AG04450 (cell line): ENCODE results near the gene ZNF223. TPM values are rescaled to one million over a fixed set of nuclear protein-coding genes. Genes with fewer than 3 reads are reported as not detected.
A peak's percentile ranks its signal among the peaks of the same experiment; 100 is the strongest.

Experiments used
- CTCF ChIA-PET: fragments of 300-600, 350-600 bp; formaldehyde crosslinking; extraction: SDS; loops from one replicate; lab custom pipeline; 2022; ENCODE audit warnings: antibody characterized with exemption, inconsistent platforms; lab: Charles Lee
- POLR2A ChIA-PET: fragments of 350-600 bp; formaldehyde crosslinking; extraction: SDS; loops from one replicate; lab custom pipeline; 2021; ENCODE audit warnings: antibody characterized with exemption, inconsistent platforms; lab: Yijun Ruan, JAX
- DNase-seq: peaks from one replicate; pipeline ENCODE4 v3.0.0-alpha.2; 2011; ENCODE audit warnings: low read depth, low spot score
- H3K27ac ChIP-seq: one replicate; pipeline ENCODE4 v1.5.1; 2012; ENCODE audit warnings: low read depth, low read length, control low read depth
- H3K27me3 ChIP-seq: one replicate; pipeline ENCODE4 v1.6.0; 2012; ENCODE audit warnings: low read length; ENCODE audit not compliant: control insufficient read depth, insufficient read depth
- H3K4me3 ChIP-seq: 2 replicates; pipeline ENCODE4 v1.5.1; 2011; ENCODE audit warnings: mild to moderate bottlenecking, low read depth, low read length, control low read depth
- H3K9me3 ChIP-seq: 2 replicates; pipeline ENCODE4 v1.5.1; 2012; ENCODE audit warnings: low read length; ENCODE audit not compliant: control insufficient read depth, insufficient read depth
- CTCF ChIP-seq: IDR thresholded peaks from 2 replicates; pipeline ENCODE4 v1.5.1; 2011; ENCODE audit warnings: low read depth, low read length, control low read depth, inconsistent platforms
- polyA plus RNA-seq: library from polyadenylated mRNA; depleted of rRNA; stranded (reverse); fragments of >200 nt; gene quantifications from 2 replicates; pipeline ENCODE4 v1.2.3, GENCODE V29; 2011

Gene ZNF223
- polyA plus RNA-seq, 1 experiment = 4.2 TPM

DNA sequence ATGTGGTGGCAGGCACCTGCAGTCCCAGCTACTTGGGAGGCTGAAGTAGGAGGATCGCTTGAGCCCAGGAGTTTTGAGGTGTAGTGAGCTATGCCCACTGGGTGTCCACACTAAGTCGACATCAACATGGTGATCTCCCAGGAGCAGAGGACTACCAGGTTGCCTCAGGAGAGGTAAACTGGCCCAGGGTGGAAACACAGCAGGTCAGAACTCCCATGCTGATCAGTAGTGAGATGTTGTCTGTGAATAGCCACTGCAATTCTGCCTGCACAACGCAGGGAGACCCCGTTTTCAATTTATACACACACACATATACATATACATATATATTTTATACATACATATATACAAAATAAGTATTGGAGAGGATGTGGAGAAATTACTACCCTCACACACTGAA lies 40.3 kb downstream of the ZNF223 start:
- POLR2A ChIA-PET = no interaction called here
- CTCF ChIA-PET = no interaction called here
- Histone ChIP-seq H3K4me3 (no peak overlapping the region), H3K9me3 (no peaks in the 10 kb centered on the region; the same call in 1 of the 2 replicates), H3K27me3 (no peaks in the 10 kb centered on the region), H3K27ac (no peak overlapping the region)
- DNase-seq = no peak
- no peak for TF ChIP-seq CTCF

GRCh38 chr19:44093931-44094765 lies 42.3 kb downstream of the ZNF223 start, which contains the start of gene ZNF224:
Gene ZNF224, plus strand, starts transcription at chr19:44094361. Its CDS starts 3,513 bp downstream, at chr19:44097874.
- Histone ChIP-seq H3K27me3 (no peaks in the 10 kb centered on the region), H3K4me3 (peak within 1 kb of the TSS; percentile 89), H3K27ac (peak within 1 kb of the TSS; percentile 47), H3K9me3 (no peaks in the 10 kb centered on the region; the same call in 1 of the 2 replicates)
- TF ChIP-seq CTCF = no peak
- CTCF ChIA-PET = interaction anchor here (0.6 kb wide), 1 partner anchor 773 kb away, joined by 3 read pairs; no protein-coding TSS in a partner anchor
- POLR2A ChIA-PET = interaction anchor here (0.8 to 1.7 kb wide), 5 partner anchors 13 to 71 kb away, joined by 3 to 5 read pairs (median 3); partner anchors contain the start of genes ZNF225 and ZNF226
- peak; percentile 71 for DNase-seq

DNA sequence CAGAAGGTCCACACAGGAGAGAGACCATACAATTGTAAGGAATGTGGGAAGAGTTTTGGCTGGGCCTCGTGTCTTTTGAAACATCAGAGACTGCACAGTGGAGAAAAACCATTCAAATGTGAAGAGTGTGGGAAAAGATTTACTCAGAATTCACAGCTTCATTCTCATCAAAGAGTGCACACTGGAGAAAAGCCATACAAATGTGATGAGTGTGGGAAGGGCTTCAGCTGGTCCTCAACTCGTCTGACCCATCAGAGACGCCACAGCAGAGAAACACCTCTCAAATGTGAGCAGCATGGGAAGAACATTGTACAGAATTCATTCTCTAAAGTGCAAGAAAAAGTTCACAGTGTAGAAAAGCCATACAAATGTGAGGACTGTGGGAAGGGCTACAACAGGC lies 55.9 kb downstream of the ZNF223 start:
- ChIA-PET CTCF (no interaction called here), POLR2A (interaction anchor here (1.2 kb wide), 1 partner anchor 13 kb away, joined by 3 read pairs; the partner anchor contains the start of gene ZNF224)
- TF ChIP-seq CTCF = no peak
- peaks cover 31% of the 10 kb centered on the region for H3K9me3 ChIP-seq
- no peaks in the 10 kb centered on the region for H3K27me3 ChIP-seq
- H3K4me3 ChIP-seq = no peak overlapping the region
- no peak for DNase-seq
- no peak overlapping the region for H3K27ac ChIP-seq

DNA sequence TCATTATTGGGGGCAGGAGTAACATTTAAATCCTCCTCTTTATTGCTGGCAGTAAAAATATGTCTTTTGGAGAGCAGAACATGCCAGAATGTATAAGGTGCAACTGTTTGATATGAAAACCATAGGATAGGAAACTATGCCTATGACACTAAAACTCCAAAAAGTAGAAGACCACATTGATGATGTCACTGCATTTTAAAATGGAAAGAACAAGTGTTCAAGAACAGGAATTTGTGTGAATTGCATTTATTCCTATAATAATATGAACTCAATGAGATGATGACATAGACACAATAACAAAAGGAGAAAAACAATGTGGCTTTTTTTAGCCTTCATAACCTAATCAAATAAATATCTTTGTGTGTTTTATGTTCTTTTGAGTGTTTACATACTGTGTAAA lies 57.6 kb downstream of the ZNF223 start:
- CTCF ChIA-PET = no interaction called here
- no peak overlapping the region for H3K4me3 ChIP-seq
- H3K27ac ChIP-seq = no peak overlapping the region
- DNase-seq = no peak
- no peaks in the 10 kb centered on the region for H3K27me3 ChIP-seq
- no peak for TF ChIP-seq CTCF
- POLR2A ChIA-PET = no interaction called here
- H3K9me3 ChIP-seq = peaks cover 31% of the 10 kb centered on the region

- Histone ChIP-seq H3K9me3 (peaks cover 20% of the 10 kb centered on the region), H3K27ac (peak overlapping the region; percentile 66), H3K27me3 (no peaks in the 10 kb centered on the region), H3K4me3 (peak overlapping the region; percentile 91)
- CTCF ChIA-PET = interaction anchor here (0.7 kb wide), 1 partner anchor 120 kb away, joined by 3 read pairs; no protein-coding TSS in a partner anchor
- DNase-seq = peak; percentile 67
- TF ChIP-seq CTCF = no peak
- POLR2A ChIA-PET = interaction anchor here (1.3 kb wide), 1 partner anchor 18 kb away, joined by 3 read pairs; the partner anchor contains the start of gene ZNF224
Measured at GRCh38 chr19:44111910-44112463, 60.2 kb downstream of the ZNF223 start.
